Measurements from ENCODE around the gene AARS2. TPM values are rescaled to one million over a fixed set of nuclear protein-coding genes. Genes with fewer than 3 reads are reported as not detected.
A peak's percentile ranks its signal among the peaks of the same experiment; 100 is the strongest.

The AARS2 gene
- total and polyA plus RNA-seq, 9 donors = 3.0 to 15.5 (median 14.0) TPM

- TF ChIP-seq CTCF (IDR thresholded peaks at IDR 0.05) (no peak), POLR2A (IDR thresholded peaks at IDR 0.05) (no peak), EP300 (IDR thresholded peaks at IDR 0.05) (no peak)
- Histone ChIP-seq H3K9me3 (no peaks in the 10 kb centered on the region), H3K36me3 (no peaks in the 10 kb centered on the region), H3K27ac (no peak overlapping the region), H3K27me3 (no peaks in the 10 kb centered on the region), H3K4me3 (no peak overlapping the region), H3K4me1 (ENCODE audit: insufficient read depth) (peaks cover 3% of the 10 kb centered on the region)
- DNase-seq = no peak
- intact Hi-C loops (cut with DNase I) = no loop called here
- 72 to 78% (median 78%) methylated on average over 1 of the region's 1 CpG for WGBS, 3 donors
Observed at GRCh38 chr6:44269178-44269920, 43.8 kb downstream of the AARS2 start.

DNA sequence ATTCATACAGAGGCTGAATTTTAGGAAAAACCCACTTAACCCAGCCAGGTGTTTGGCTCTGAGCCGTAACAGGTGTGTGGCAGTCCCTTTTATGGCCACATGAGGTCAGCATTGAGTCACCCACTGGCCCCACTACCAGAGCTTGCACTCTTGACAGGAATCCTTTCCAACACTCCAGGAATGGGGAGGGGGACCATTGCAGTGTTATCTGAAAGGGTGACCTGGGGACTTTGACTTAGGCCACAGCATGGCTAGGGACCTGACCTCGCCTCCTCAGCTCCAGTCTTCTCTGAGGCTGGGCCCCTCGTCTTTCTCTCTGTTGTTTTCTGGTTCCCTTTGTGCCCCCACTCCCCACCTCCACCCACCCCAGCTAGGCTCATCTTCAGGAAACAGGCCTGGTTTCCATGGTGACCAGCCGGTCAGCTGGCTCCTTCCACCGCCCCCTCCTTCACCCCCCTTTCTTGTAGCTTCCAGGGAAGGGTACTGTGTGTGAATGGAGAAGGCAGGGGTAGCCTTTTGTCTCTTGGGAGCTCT, 45.0 kb downstream of the AARS2 start:
- Histone ChIP-seq H3K4me3 (no peak overlapping the region), H3K36me3 (no peaks in the 10 kb centered on the region), H3K27ac (no peak overlapping the region), H3K9me3 (no peaks in the 10 kb centered on the region), H3K4me1 (ENCODE audit: insufficient read depth) (peaks cover 9% of the 10 kb centered on the region), H3K27me3 (no peaks in the 10 kb centered on the region)
- WGBS, 3 donors = 14 to 20% (median 18%) methylated on average over 5 of the region's 5 CpGs
- intact Hi-C loops (cut with DNase I) = no loop called here
- TF ChIP-seq POLR2A (IDR thresholded peaks at IDR 0.05) (no peak), CTCF (IDR thresholded peaks at IDR 0.05) (peak in 1 of 3 donors; percentile 61)
- DNase-seq = no peak

DNA sequence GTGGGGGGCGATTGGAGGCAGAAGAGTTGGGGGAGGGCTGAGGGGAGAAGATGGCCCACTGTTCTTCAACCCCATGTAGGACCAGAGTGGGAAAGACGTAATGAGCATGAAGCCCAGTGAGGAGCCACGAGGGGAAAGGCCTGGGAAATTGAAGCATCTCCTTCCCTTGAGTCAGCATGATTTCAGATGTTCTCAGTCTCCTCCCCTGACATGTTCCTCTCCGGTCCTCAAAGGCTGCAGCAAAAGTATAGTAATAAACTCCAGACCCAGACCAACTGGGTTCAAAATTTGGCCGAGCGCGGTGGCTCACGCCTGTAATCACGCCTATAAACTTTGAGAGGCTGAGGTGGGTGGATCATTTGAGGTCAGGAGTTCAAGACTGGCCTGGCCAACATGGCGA, 45.9 kb downstream of the AARS2 start:
- DNase-seq = no peak
- intact Hi-C loops (cut with DNase I) = no loop called here
- Histone ChIP-seq H3K4me1 (ENCODE audit: insufficient read depth) (peaks cover 9% of the 10 kb centered on the region), H3K36me3 (no peaks in the 10 kb centered on the region), H3K9me3 (no peaks in the 10 kb centered on the region), H3K4me3 (no peak overlapping the region), H3K27ac (no peak overlapping the region), H3K27me3 (no peaks in the 10 kb centered on the region)
- no peak for TF ChIP-seq EP300 (IDR thresholded peaks at IDR 0.05)
- WGBS, 3 donors = 56 to 64% (median 61%) methylated on average over 10 of the region's 10 CpGs

- 62 to 67% (median 64%) methylated on average over 3 of the region's 3 CpGs for WGBS, 3 donors
- Histone ChIP-seq H3K27ac (no peak overlapping the region), H3K4me1 (ENCODE audit: insufficient read depth) (peaks cover 9% of the 10 kb centered on the region), H3K9me3 (no peaks in the 10 kb centered on the region), H3K4me3 (no peak overlapping the region), H3K36me3 (no peaks in the 10 kb centered on the region), H3K27me3 (no peaks in the 10 kb centered on the region)
- intact Hi-C loops (cut with DNase I) = no loop called here
- no peak for TF ChIP-seq EP300 (IDR thresholded peaks at IDR 0.05)
- TF ChIP-seq POLR2A (IDR thresholded peaks at IDR 0.05) = no peak
- TF ChIP-seq CTCF (IDR thresholded peaks at IDR 0.05) = no peak
- no peak for DNase-seq
Observed at GRCh38 chr6:44266347-44266746, 46.8 kb downstream of the AARS2 start.

DNA sequence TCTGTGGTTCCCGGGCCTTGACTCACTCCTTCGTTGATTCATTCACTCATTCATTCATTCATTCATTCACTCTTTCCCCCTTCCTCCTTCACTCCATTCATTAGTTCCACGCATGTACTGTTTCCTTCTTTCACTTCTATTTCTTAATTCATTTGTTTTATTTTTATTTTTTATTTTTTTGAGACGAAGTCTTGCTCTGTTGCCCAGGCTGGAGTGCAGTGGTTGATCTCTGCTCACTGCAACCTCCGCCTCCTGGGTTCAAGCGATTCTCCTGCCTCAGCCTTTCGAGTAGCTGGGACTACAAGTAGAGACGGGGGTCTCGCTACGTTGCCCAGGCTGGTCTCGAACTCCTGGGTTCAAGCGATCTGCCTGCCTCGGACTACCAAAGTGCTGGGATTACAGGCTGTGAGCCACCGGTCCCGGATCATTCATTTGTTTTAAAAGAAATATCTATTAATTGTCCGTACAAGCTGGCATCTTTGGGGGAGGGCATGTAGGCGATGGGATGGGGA, 47.4 kb downstream of the AARS2 start:
- Histone ChIP-seq H3K9me3 (no peaks in the 10 kb centered on the region), H3K27me3 (no peaks in the 10 kb centered on the region), H3K4me3 (peak overlapping the region; percentile 79), H3K27ac (no peak overlapping the region), H3K4me1 (ENCODE audit: insufficient read depth) (peaks cover 9% of the 10 kb centered on the region), H3K36me3 (no peaks in the 10 kb centered on the region)
- DNase-seq = no peak
- WGBS, 3 donors = 54 to 61% (median 59%) methylated on average over 17 of the region's 17 CpGs
- intact Hi-C loops (cut with DNase I) = no loop called here
- TF ChIP-seq EP300 (IDR thresholded peaks at IDR 0.05) (no peak), CTCF (IDR thresholded peaks at IDR 0.05) (no peak), POLR2A (IDR thresholded peaks at IDR 0.05) (no peak)
